Fibroblast of skin of left biceps (primary cell): ENCODE results near the gene COL12A1.

Experiments used
- DNase-seq, 2 experiments: peaks; one replicate each; pipeline ENCODE4 v3.0.0-alpha.2; 2013; ENCODE audit warnings: low read depth in 2 of 2

COL12A1 gene

DNA sequence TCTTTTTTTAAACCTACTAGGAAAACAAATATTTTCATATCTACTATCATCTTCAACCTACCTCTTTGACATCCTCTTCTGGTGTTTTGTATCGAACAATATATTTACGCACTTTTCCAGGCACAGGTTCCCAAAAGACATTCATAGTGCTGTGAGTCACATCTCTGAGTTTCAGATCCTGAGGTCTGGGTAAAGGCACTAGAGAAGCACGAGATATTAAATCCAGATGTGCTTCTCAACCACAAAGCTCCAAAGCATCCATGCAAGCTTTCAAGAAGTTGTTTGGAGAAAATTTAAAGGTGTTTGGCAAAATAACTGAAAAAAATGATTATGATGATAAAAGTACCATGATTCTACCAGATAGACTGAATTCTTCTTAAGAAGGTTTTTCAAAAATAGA is 62.7 kb downstream of the COL12A1 start:
- DNase-seq = peak; percentile 92 to 94

- DNase-seq = no peak
Observed at GRCh38 chr6:75142721-75143120, 63.1 kb downstream of the COL12A1 start.

GRCh38 chr6:75135876-75136275 is 70.0 kb downstream of the COL12A1 start:
- no peak for DNase-seq

- DNase-seq = peak; percentile 89 to 91
Observed at GRCh38 chr6:75135450-75135849, 70.4 kb downstream of the COL12A1 start.

DNA sequence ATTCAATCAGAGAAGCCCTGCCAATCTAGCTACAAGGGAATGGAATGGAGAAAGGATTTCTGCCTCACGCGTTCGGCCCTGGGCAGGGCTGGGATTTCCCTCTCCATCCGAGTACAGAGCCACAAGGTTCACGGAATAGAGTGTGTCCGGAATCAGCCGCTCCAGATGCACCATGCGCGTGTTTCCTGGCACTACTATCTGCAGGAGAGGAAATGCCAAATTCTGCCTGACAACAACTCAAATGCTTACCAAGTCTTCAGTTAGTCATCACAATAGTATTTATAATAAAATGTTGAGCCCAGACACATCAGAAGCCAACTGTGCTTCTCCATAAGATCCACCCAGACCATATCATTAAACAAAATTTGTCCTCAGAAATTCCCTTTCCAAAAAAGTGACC is 75.1 kb downstream of the COL12A1 start:
- no peak for DNase-seq

DNA sequence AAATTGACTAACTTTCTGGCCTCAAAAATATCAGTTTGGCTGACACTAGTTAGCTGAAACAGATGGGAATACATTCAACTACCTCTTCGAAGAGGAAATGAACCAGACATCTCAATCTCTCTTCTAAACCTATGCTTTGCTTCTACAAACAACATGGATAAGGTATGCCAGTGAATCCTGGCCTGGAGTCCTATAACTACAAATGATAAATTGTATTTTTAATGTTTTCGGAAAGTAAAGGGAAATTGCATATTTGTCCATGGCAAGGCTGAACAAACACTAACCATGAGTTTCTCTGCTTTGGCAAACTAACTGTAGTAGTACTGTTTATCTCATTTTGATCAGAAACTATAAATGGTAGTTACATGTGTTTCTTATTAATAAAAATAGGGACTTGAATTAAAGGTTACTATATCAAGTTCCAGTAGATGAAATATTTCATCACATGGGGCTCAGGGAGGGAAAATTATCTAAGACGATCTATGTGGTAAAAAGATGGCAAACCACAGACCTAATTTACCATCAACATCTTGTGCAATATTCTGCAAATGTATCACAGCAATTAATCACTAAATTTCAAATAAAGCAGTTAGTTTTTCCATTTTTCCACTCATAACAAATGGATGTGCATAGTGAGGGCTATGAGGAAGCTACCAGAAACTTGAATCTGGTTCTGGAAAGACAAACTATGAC is 76.8 kb downstream of the COL12A1 start:
- peak; percentile 85 to 89 for DNase-seq

DNA sequence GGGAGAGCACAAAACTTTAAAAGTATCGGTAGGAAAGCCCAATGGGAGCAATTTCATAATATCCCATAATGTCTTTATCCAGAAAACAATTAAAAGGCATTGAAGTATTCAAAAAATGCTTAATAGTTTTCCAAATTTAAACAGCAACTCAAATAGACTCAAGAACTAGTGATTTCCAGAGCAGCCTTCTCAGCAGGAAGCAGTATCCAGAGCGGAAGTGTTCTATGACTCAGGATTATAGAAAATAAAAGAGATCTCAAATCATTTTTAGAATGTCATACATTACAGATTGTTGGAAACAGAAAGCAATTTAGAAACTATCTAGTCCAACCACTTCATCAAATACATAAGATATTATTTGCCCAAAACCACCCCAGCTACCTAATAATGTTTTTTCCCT is 79.3 kb downstream of the COL12A1 start:
- no peak for DNase-seq

DNA sequence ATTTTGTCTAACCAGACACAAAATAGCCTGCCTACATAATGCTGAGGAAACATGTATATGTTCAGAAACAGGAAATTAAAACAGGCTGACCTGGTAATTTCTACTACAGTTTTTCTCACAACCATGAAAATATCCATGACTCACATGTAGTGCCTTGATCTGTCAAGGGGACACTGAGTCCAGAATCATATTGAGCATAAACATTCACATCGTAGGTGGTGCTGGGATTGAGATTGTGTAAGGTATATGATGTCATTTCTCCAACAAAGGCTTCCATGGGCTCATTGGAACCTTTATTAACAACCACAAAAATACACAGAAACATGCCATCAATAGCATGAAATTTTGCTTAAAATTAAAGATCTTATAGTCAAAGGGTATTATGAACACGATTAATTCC is 80.9 kb downstream of the COL12A1 start:
- no peak for DNase-seq

DNA sequence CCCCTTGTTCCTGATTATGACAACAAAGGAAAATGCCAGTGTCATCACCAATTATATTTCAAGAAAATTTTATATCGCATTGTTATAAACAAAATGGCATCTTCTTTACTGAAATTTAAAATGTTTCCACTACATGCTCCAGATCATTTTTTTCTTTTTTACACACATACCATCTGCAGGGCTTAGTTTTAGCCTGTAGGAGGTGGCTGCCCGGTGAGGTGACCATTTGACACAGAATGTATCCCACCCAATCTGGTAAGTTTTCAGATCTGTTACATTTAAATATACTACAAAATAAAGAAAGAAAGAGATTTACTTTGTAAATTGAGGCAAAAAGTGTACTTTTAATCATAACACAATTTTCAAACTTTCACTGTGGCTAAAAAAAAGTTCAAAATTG is 81.8 kb downstream of the COL12A1 start:
- DNase-seq = no peak

DNA sequence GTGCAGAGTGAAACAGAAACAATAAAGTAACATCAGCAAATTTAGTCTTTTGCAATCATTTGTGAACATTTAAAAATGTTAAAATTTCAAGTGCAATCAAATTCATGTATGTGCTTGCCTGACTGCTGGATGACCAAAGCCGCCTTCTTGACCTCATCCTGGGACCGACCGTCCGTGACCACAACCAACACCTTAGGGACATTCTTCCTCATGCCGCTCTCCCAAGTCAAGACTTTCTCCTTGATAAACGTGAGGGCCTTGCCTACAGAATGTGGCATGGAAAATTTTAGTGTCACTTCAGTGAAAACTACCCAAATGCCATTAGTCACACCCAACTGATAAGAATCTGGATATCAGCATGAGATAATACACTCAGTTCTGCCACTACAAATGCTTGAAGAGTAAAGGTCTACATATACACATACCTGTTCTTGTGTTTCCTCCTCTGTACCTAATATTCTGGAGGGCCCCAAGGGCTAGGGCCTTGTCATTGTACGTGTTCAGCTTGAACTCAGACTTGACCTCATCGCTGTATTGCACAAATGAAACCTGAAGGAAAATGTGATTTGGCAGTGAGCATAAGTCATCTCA is 86.8 kb downstream of the COL12A1 start:
- no peak for DNase-seq

GRCh38 chr6:75117701-75118100 is 88.2 kb downstream of the COL12A1 start:
- DNase-seq = no peak

GRCh38 chr6:75116946-75117345 is 88.9 kb downstream of the COL12A1 start:
- DNase-seq = peak; percentile 57 to 60

- peak; percentile 66 to 71 for DNase-seq
Observed at GRCh38 chr6:75115481-75115880, 90.4 kb downstream of the COL12A1 start.

DNA sequence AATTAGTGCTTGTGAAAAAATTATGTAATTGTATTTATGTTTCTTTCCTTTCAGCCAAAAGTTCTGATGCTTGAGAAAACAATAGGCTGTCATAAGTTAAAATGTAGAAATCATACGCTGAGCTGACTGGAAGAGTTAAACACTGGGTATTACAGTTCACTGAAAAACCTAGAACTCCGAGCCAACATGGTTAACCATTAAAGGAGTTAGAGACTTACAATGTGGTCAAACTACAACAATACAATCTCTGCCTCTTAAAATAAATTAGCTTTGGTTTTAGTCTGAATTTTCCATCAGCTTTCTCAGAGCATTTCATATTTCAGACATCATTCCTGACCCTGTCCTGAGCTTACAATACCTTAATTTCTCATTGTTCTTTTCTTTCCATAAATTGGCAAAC is 91.0 kb downstream of the COL12A1 start:
- no peak for DNase-seq

DNA sequence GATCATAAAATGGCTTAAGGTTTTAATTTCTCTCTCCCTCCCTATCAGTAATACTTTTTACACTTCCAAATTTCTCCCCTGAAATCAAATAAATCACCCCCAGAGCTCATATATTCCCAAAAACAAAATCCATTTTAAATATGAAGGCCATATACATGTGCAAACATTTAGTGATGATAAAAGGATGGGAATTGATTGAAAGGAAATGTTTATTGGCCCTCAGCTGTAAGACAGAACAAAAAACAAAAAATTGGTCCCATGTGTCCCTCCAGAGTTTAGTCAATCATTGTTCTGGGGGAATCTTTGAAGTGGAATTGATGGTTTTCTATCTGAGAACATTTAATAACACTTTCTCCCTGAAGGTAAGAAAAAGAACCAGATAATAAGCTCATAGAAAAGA is 91.7 kb downstream of the COL12A1 start:
- no peak for DNase-seq

DNA sequence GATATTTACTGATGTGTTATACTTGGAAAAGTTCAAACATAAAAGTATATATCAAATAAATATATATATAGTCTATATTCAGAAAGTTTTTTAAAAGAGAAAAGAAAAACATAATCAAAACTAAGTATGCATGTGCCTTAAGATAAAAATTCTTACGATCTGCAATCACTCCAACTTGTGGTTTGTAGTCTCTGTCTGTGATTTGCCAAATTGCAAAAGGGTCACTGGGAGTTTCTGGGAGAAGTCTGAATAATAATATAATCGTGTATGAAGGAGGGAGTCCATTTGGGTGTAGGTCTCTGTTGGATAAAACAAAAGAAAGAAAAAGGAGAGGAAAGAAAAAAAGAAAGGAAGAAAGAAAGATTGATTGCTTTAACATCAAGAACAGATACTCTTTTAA is 92.4 kb downstream of the COL12A1 start:
- DNase-seq = no peak

DNA sequence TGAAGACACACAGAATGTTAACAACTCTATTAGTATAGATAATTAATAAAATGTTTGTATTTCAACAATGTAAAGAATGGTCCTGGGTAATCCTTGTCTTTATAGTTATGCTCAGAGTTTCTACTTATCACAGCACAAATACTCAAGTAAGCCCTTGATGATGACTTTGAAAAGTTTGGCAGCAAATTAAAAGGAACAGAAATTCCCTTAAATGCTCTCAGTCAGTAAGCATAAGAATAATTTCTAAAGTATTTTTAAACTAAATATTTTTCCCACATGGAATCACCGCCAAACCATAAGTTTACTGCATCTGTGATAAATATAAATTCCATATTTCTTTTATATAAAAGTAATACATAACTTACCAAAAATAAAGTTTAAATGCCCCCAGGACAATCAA is 96.1 kb downstream of the COL12A1 start:
- DNase-seq = no peak

GRCh38 chr6:75109022-75109421 is 96.8 kb downstream of the COL12A1 start:
- DNase-seq = no peak

- DNase-seq = no peak
Observed at GRCh38 chr6:75108333-75108974, 97.4 kb downstream of the COL12A1 start.

- no peak for DNase-seq
Observed at GRCh38 chr6:75107913-75108312, 97.9 kb downstream of the COL12A1 start.

GRCh38 chr6:75106426-75106825 is 99.4 kb downstream of the COL12A1 start:
- no peak for DNase-seq

DNA sequence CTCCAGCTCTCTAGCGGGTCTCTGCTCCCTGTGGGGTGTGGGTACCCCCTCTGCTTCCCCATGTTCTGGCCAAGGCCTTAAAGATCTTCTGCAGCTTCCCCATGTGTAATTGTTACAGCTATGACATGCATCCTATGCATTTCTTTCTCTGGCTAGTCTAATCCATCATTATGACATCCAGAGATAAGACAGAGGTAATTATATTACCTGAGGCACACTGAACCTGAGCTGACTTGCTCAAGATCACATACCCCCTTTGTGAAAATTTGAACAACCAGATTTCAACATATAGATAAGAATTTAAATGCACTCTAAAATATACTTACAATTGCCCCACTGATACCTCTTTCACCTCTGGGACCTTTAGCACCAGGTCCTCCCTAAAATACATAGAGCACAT is 102.4 kb downstream of the COL12A1 start:
- no peak for DNase-seq

DNA sequence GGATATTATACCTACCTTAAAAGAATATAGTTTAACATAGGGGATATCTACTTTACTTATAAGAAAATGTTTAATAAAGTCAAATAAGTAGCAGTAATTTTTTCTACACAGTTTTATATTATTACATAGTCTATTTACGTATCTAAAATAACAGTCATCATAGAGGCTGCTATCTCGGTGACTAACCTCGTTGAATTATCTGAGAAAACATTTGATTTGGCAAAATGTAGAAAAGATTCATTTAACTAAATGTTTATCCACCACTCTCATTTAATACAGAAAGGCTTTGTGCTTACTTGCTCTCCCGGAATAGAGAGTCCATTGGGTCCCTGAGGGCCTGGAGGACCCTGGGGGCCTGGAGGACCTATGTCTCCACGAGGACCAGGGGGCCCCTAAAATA is 103.6 kb downstream of the COL12A1 start:
- no peak for DNase-seq
